Transverse colon (tissue), 4 donors: Measurements from ENCODE around the gene AGT. TPM values are rescaled to one million over a fixed set of nuclear protein-coding genes. Genes with fewer than 3 reads are reported as not detected.

Experiments
- DNase-seq: peaks from one replicate; pipeline ENCODE4 v3.0.0-alpha.2; 2019
- H3K27ac ChIP-seq, 4 donors: fragments of 200-600 bp; sonication (generic); 2 replicates each; pipeline ENCODE4 v1.5.1; 2016 to 2018; ENCODE audit warnings: inconsistent platforms in 4 of 4
- H3K27me3 ChIP-seq: fragments of 200-600 bp; sonication (generic); 2 replicates; pipeline ENCODE4 v1.5.1; 2017; ENCODE audit warnings: inconsistent platforms
- H3K36me3 ChIP-seq, 4 donors: fragments of 200-600 bp; sonication (generic); 2 replicates each; pipeline ENCODE4 v1.5.1; 2017 to 2019; ENCODE audit warnings: inconsistent platforms in 4 of 4
- H3K4me1 ChIP-seq, 4 donors: fragments of 200-600 bp; sonication (generic); 2 replicates each; pipeline ENCODE4 v1.5.1; 2017 to 2020; ENCODE audit warnings: inconsistent platforms in 4 of 4
- H3K4me3 ChIP-seq, 4 donors: fragments of 200-600 bp; sonication (generic); 1 replicate in 1 of 4; 2 replicates in 3 of 4; pipeline versions ENCODE4 v1.5.1 to v1.6.1; 2017 to 2019; ENCODE audit warnings: inconsistent platforms in 4 of 4
- H3K9me3 ChIP-seq, 2 donors: fragments of 200-600 bp; sonication (generic); 2 replicates each; pipeline ENCODE4 v1.5.1; 2017 to 2019; ENCODE audit warnings: inconsistent platforms in 2 of 2
- CTCF ChIP-seq, 5 experiments: fragments of 200-600 bp in 3 of 5; fragments of 450-650 bp in 2 of 5; sonication (generic) in 3 of 5; IDR thresholded peaks; 1 replicate in 2 of 5; 2 replicates in 3 of 5; pipeline ENCODE4 v1.5.1; 2016 to 2017; ENCODE audit warnings: antibody characterized with exemption in 5 of 5, inconsistent platforms in 3 of 5, mild to moderate bottlenecking in 2 of 5, moderate library complexity in 1 of 5
- EP300 ChIP-seq: sonication (generic); formaldehyde crosslinking; IDR thresholded peaks from one replicate; pipeline ENCODE4 v1.6.1; 2017; ENCODE audit warnings: antibody characterized with exemption, low read depth
- POLR2A ChIP-seq: fragments of 450-650 bp; IDR thresholded peaks from one replicate; pipeline ENCODE4 v1.6.1; 2016; ENCODE audit warnings: antibody characterized with exemption, mild to moderate bottlenecking, moderate library complexity
- POLR2AphosphoS5 ChIP-seq, 3 donors: sonication (generic); formaldehyde crosslinking; IDR thresholded peaks; one replicate each; pipeline ENCODE4 v1.6.1; 2016; ENCODE audit warnings: antibody characterized with exemption in 3 of 3
- WGBS, 2 donors: methylation state at CpG; one replicate each; pipeline ENCODE4 v1.1.5; 2018; ENCODE audit warnings: low coverage in 1 of 2; 5-methylcytosine and 5-hydroxymethylcytosine counted together
- in situ Hi-C, 4 donors: fragments of 200-750 bp; cut with MboI; loops; one replicate each; pipeline versions ENCODE4 v1.15.0 to v1.15.1; 2017; ENCODE audit warnings: low sequenced_read_pairs in 3 of 4, low pct_ligation_motif_present in 1 of 4, low pct_unique_long_range_greater_than_20kb in 1 of 4
- intact Hi-C: fragments of 100-400 bp; cut with DNase I; formaldehyde crosslinking; loops from one replicate; pipeline ENCODE4 v1.15.1; 2023; ENCODE audit warnings: low total_unique reads
- total RNA-seq, 4 donors: library from RNA; depleted of rRNA; stranded (reverse); fragments of >200 nt; gene quantifications; one replicate each; pipeline ENCODE4 v1.1.0, GENCODE V29; 2016

The AGT gene
- total RNA-seq, 4 donors from 2014 or later: 0.60 to 1.7 (median 0.90) TPM

GRCh38 chr1:230743899-230744298, 30.0 kb upstream of the AGT start:
- intact Hi-C loops: no loop called here
- Histone ChIP-seq H3K27ac (no peak overlapping the region), H3K9me3 (no peaks in the 10 kb centered on the region), H3K27me3 (no peaks in the 10 kb centered on the region), H3K4me1 (peaks cover 0 to 3% (median 0%) of the 10 kb centered on the region in 4 donors), H3K4me3 (no peak overlapping the region), H3K36me3 (no peaks in the 10 kb centered on the region)
- TF ChIP-seq POLR2AphosphoS5 (IDR thresholded peaks at IDR 0.05) (no peak), EP300 (no peak), CTCF (IDR thresholded peaks at IDR 0.05) (no peak), POLR2A (no peak)
- in situ Hi-C loops: no loop called here
- 80 to 89% methylated on average over 1 to 2 of the region's 2 CpGs for WGBS, 2 donors
- no peak for DNase-seq

- intact Hi-C loops (no loop called here), in situ Hi-C loops (no loop called here)
- WGBS, 2 donors: 89 to 93% methylated on average over 8 to 12 of the region's 12 CpGs
Measured at GRCh38 chr1:230739564-230740290, 25.8 kb upstream of the AGT start.

GRCh38 chr1:230737622-230738262, 23.8 kb upstream of the AGT start:
- no peak overlapping the region for H3K27ac ChIP-seq
- no peak for TF ChIP-seq EP300
- TF ChIP-seq CTCF (IDR thresholded peaks at IDR 0.05): no peak
- TF ChIP-seq POLR2A: no peak
- in situ Hi-C loops: no loop called here
- H3K4me1 ChIP-seq: peaks cover 0 to 3% (median 0%) of the 10 kb centered on the region in 4 donors
- no peak overlapping the region for H3K4me3 ChIP-seq
- H3K27me3 ChIP-seq: no peaks in the 10 kb centered on the region
- 83 to 94% methylated on average over 3 of the region's 3 CpGs for WGBS, 2 donors
- no peaks in the 10 kb centered on the region for H3K9me3 ChIP-seq
- intact Hi-C loops: no loop called here
- DNase-seq: no peak
- H3K36me3 ChIP-seq: no peaks in the 10 kb centered on the region

More at GRCh38 chr1:230739564-230740290, 25.8 kb upstream of the AGT start:
- H3K27ac ChIP-seq: no peak overlapping the region
- no peaks in the 10 kb centered on the region for H3K27me3 ChIP-seq
- TF ChIP-seq POLR2AphosphoS5 (IDR thresholded peaks at IDR 0.05) (no peak), POLR2A (no peak), CTCF (IDR thresholded peaks at IDR 0.05) (no peak), EP300 (no peak)
- no peak overlapping the region for H3K4me3 ChIP-seq
- H3K36me3 ChIP-seq: no peaks in the 10 kb centered on the region
- H3K9me3 ChIP-seq: no peaks in the 10 kb centered on the region
- peaks cover 0 to 3% (median 0%) of the 10 kb centered on the region in 4 donors for H3K4me1 ChIP-seq
- DNase-seq: no peak

GRCh38 chr1:230735447-230735846, 21.5 kb upstream of the AGT start:
- Histone ChIP-seq H3K4me1 (no peaks in the 10 kb centered on the region), H3K9me3 (no peaks in the 10 kb centered on the region), H3K36me3 (no peaks in the 10 kb centered on the region), H3K4me3 (no peak overlapping the region), H3K27me3 (no peaks in the 10 kb centered on the region), H3K27ac (no peak overlapping the region)
- WGBS, 2 donors: 20 to 50% methylated on average over 1 to 2 of the region's 2 CpGs
- no peak for TF ChIP-seq POLR2AphosphoS5 (IDR thresholded peaks at IDR 0.05)
- no peak for TF ChIP-seq EP300
- TF ChIP-seq POLR2A: no peak
- TF ChIP-seq CTCF (IDR thresholded peaks at IDR 0.05): no peak
- in situ Hi-C loops: no loop called here
- intact Hi-C loops: no loop called here
- peak; percentile 41 for DNase-seq
